Esophagus squamous epithelium (tissue), 5 donors: Measurements from ENCODE around the gene SLC5A4. TPM values are rescaled to one million over a fixed set of nuclear protein-coding genes. Genes with fewer than 3 reads are reported as not detected.
A peak's percentile ranks its signal among the peaks of the same experiment; 100 is the strongest.
"Not testable (repeated sequence)": the region's sequence is repeated elsewhere in the genome, so short reads cannot be mapped to it uniquely, and the experiment has no call there.

Experiments used
- DNase-seq: peaks from one replicate; lab custom pipeline; 2025; lab: John Stamatoyannopoulos, UW
- H3K27ac ChIP-seq, 4 donors: fragments of 200-600 bp; sonication (generic); one replicate each; pipeline ENCODE4 v1.5.1; 2016 to 2019; ENCODE audit warnings: mild to moderate bottlenecking in 1 of 4
- H3K27me3 ChIP-seq, 4 donors: fragments of 200-600 bp; sonication (generic); 1 replicate in 3 of 4; 2 replicates in 1 of 4; pipeline versions ENCODE4 v1.5.1 to v1.6.0; 2017 to 2021; ENCODE audit warnings: antibody characterized with exemption in 1 of 4
- H3K36me3 ChIP-seq, 3 donors: fragments of 200-600 bp; sonication (generic); one replicate each; pipeline ENCODE4 v1.5.1; 2016 to 2019
- H3K4me1 ChIP-seq, 3 donors: fragments of 200-600 bp; sonication (generic); one replicate each; pipeline ENCODE4 v1.5.1; 2017 to 2019
- H3K4me3 ChIP-seq, 4 donors: fragments of 200-600 bp; sonication (generic); 1 replicate in 3 of 4; 2 replicates in 1 of 4; pipeline ENCODE4 v1.5.1; 2016 to 2019; ENCODE audit warnings: mild to moderate bottlenecking in 2 of 4, moderate library complexity in 1 of 4
- H3K9me3 ChIP-seq, 3 donors: fragments of 200-600 bp; sonication (generic); one replicate each; pipeline ENCODE4 v1.5.1; 2016 to 2019
- POLR2A ChIP-seq, 4 donors: fragments of 450-650 bp; IDR thresholded peaks; one replicate each; pipeline ENCODE4 v1.6.1; 2017; ENCODE audit warnings: antibody characterized with exemption in 4 of 4, mild to moderate bottlenecking in 4 of 4, moderate library complexity in 3 of 4
- WGBS, 2 donors: methylation state at CpG; one replicate each; pipeline ENCODE4 v1.1.5; 2018; 5-methylcytosine and 5-hydroxymethylcytosine counted together
- intact Hi-C: fragments of 100-400 bp; cut with DNase I; formaldehyde crosslinking; loops from one replicate; pipeline ENCODE4 v1.15.0; 2022
- total RNA-seq, 4 donors: library from RNA; depleted of rRNA; stranded (reverse); fragments of >200 nt; gene quantifications; one replicate each; pipeline ENCODE4 v1.1.0, GENCODE V29; 2016
- TF ChIP-seq, protein P1 (sequence below), 6 experiments: fragments of 450-650 bp in 4 of 6; fragments of 200-600 bp in 2 of 6; sonication (generic) in 2 of 6; IDR thresholded peaks; one replicate each; pipeline ENCODE4 v1.5.1; 2016 to 2019; ENCODE audit warnings: antibody characterized with exemption in 6 of 6, mild to moderate bottlenecking in 4 of 6, moderate library complexity in 4 of 6
- donor health status: DM: yes; HTN: yes; CAD: no.

Gene SLC5A4
- total RNA-seq, 4 donors from 2014 or later = 0.23 to 0.40 (median 0.38) TPM; not detected in 1

DNA sequence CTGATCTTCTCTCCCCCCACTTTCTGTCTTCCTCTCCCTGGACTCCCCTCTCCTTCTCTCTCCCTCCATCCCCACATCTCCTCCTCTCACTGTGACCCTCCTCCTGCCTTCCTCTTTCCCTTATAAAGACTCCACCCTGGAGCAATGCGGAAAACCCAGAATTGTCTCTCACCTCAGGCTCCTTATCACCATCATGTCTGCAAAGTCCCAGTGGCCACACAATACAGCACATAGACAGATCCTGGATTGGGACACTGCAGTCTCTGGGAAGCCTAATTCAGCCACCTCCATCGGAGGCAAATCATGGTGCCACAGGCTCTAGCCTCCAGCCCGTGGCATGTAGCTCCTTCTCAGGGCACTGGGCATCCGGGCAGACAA lies 53.0 kb downstream of the SLC5A4 start:
- intact Hi-C loops = loop anchor here (10.0 kb wide), 1 partner anchor 227 kb away; no protein-coding TSS in a partner anchor
- peaks cover 9 to 24% (median 12%) of the 10 kb centered on the region in 3 donors for H3K4me1 ChIP-seq
- DNase-seq = no peak
- no peaks in the 10 kb centered on the region for H3K9me3 ChIP-seq
- no peak overlapping the region for H3K27ac ChIP-seq
- H3K27me3 ChIP-seq = peaks cover 0 to 78% (median 8%) of the 10 kb centered on the region in 4 donors
- peak overlapping the region in 1 of 4 donors; percentile 47 for H3K4me3 ChIP-seq
- 42 to 62% methylated on average over 1 to 3 of the region's 4 CpGs for WGBS, 2 donors
- H3K36me3 ChIP-seq = no peaks in the 10 kb centered on the region
- TF ChIP-seq POLR2A (IDR thresholded peaks at IDR 0.05) = no peak
- TF ChIP-seq, protein P1, sequence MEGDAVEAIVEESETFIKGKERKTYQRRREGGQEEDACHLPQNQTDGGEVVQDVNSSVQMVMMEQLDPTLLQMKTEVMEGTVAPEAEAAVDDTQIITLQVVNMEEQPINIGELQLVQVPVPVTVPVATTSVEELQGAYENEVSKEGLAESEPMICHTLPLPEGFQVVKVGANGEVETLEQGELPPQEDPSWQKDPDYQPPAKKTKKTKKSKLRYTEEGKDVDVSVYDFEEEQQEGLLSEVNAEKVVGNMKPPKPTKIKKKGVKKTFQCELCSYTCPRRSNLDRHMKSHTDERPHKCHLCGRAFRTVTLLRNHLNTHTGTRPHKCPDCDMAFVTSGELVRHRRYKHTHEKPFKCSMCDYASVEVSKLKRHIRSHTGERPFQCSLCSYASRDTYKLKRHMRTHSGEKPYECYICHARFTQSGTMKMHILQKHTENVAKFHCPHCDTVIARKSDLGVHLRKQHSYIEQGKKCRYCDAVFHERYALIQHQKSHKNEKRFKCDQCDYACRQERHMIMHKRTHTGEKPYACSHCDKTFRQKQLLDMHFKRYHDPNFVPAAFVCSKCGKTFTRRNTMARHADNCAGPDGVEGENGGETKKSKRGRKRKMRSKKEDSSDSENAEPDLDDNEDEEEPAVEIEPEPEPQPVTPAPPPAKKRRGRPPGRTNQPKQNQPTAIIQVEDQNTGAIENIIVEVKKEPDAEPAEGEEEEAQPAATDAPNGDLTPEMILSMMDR (IDR thresholded peaks at IDR 0.05) = no peak

DNA sequence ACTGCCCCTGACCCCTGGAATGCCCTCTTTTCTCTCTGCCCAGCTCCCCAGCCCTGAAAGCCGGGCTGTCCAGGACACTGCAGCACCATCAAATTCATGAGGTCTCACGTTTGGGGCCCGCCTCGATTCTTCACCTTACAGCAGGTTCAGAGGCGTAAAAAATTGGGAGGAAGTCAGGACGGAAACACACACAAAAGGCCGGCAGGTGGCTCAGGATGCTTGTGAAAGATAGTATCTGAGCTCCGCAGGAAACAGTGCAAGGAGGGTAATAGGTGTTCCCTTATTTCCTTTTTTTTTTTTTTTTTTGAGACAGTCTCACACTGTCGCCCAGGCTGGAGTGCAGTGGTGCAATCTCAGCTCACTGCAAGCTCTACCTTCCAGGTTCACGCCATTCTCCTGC lies 54.4 kb downstream of the SLC5A4 start:
- 44 to 52% methylated on average over 9 to 10 of the region's 10 CpGs for WGBS, 2 donors
- intact Hi-C loops = loop anchor here (10.0 kb wide), 1 partner anchor 226 kb away; no protein-coding TSS in a partner anchor
- H3K27me3 ChIP-seq = peaks cover 0 to 79% (median 8%) of the 10 kb centered on the region in 4 donors

DNA sequence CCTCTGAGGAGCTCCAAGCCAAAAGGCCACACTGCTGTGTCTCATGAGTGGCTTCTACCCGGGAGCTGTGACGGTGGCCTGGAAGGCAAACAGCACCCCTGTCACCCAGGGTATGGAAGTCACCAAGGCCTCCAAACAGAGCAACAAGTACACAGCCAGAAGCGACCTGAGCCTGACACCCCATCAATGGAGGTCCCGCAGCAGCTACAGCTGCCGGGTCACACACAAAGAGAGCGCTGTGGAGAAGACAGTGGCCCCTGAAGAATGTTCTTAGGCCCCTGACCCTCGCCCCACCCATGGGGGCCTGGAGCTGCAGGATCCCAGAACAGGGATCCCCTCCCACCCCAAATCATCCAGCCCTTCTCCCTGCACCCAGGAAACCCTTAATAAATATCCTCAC lies 55.2 kb downstream of the SLC5A4 start:
- H3K27ac ChIP-seq = no peak overlapping the region
- DNase-seq = no peak
- peaks cover 9 to 24% (median 12%) of the 10 kb centered on the region in 3 donors for H3K4me1 ChIP-seq
- peaks cover 0 to 75% (median 8%) of the 10 kb centered on the region in 4 donors for H3K27me3 ChIP-seq
- H3K36me3 ChIP-seq = no peaks in the 10 kb centered on the region
- no peak for TF ChIP-seq POLR2A (IDR thresholded peaks at IDR 0.05)
- TF ChIP-seq, protein P1 (IDR thresholded peaks at IDR 0.05) = no peak
- no peaks in the 10 kb centered on the region for H3K9me3 ChIP-seq
- WGBS, 2 donors = 42 to 84% methylated on average over 3 to 5 of the region's 7 CpGs
- intact Hi-C loops = loop anchor here (10.0 kb wide), 1 partner anchor 225 kb away; no protein-coding TSS in a partner anchor
- no peak overlapping the region for H3K4me3 ChIP-seq

More for the DNA sequence above, 54.4 kb downstream of the SLC5A4 start:
- Histone ChIP-seq H3K27ac (no peak overlapping the region), H3K36me3 (no peaks in the 10 kb centered on the region), H3K9me3 (no peaks in the 10 kb centered on the region), H3K4me3 (no peak overlapping the region), H3K4me1 (peaks cover 9 to 24% (median 12%) of the 10 kb centered on the region in 3 donors)
- TF ChIP-seq POLR2A (IDR thresholded peaks at IDR 0.05) = no peak
- TF ChIP-seq, protein P1 (IDR thresholded peaks at IDR 0.05) = no peak
- no peak for DNase-seq

DNA sequence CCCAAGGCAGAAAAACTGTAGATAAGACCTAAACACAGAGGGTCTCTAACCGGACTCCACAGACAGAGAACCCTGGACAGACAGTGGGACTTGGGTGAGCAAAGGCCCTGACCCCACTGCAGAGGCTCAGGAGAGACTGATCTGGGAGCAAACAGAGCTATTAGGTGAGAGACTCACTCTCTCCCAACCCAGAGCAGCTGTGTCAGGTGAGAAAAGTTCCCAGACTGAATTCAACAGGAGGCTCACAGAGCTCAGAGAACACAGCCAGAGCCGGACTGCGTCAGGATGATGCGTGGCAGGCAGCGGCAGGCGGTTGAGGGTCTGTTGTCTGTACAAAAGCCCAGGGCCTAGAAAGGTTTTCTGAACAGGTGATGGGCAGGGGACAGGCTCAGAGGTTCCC lies 55.8 kb downstream of the SLC5A4 start:
- intact Hi-C loops = no loop called here
- no peaks in the 10 kb centered on the region for H3K36me3 ChIP-seq
- TF ChIP-seq, protein P1 (IDR thresholded peaks at IDR 0.05) = no peak
- TF ChIP-seq POLR2A (IDR thresholded peaks at IDR 0.05) = no peak
- H3K4me1 ChIP-seq = peaks cover 9 to 20% (median 12%) of the 10 kb centered on the region in 3 donors
- no peaks in the 10 kb centered on the region for H3K9me3 ChIP-seq
- peaks cover 0 to 69% (median 8%) of the 10 kb centered on the region in 4 donors for H3K27me3 ChIP-seq
- no peak for DNase-seq
- 86 to 88% methylated on average over 6 of the region's 6 CpGs for WGBS, 2 donors
- H3K4me3 ChIP-seq = no peak overlapping the region
- H3K27ac ChIP-seq = no peak overlapping the region

DNA sequence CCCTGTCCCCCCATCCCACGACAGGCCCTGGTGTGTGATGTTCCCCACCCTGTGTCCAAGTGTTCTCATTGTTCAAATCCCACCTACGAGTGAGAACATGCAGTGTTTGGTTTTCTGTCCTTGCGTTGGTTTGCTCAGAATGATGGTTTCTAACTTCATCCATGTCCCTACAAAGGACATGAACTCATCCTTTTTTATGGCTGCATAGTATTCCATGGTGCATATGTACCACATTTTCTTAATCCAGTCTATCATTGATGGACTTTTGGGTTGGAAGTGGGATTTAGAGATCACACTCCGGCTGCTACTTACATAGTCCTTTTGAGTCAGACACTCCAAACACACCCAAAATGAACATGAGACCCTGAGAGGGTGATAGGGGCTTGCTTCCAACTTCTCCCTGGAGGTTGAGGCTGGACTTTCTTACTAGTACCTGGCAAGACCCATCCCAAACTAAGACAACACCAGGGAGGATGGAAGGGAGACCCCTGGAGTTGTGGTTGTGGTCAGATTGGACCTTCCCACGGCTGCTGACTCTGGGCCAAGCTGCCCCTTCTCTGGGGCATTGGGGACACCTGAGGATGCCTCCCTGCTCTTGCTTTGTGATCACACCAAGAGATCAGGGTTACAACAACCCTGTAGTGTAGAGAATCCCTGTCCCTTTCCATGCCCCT lies 57.5 kb downstream of the SLC5A4 start:
- H3K9me3 ChIP-seq, DNase-seq, H3K36me3 ChIP-seq, H3K4me3 ChIP-seq, H3K4me1 ChIP-seq, H3K27ac ChIP-seq, intact Hi-C loops: not testable (repeated sequence)
- H3K27me3 ChIP-seq = peaks cover 0 to 65% (median under 1%) of the 10 kb centered on the region in 4 donors
- WGBS, 2 donors = 58 to 81% methylated on average over 3 to 4 of the region's 5 CpGs

DNA sequence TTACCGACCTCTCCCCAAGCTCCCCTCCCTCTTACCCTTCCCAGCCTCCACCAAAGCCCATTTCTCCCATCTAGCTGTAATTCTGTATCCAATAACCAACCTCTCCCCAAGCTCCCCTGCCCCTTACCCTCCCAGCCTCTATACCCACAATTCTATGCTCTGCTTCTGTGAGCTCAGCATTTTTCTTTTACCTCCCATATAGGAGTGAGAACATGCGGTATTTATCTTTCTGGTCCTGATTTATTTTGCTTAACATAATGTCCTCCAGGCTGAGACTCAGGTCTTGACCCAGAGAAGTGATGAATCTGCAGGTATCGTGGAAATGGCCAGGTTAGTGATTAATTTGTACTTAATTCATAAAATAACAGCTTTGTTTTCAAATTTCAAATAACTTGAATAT lies 59.2 kb downstream of the SLC5A4 start:
- H3K4me1 ChIP-seq, H3K36me3 ChIP-seq, DNase-seq, H3K4me3 ChIP-seq, intact Hi-C loops, H3K27ac ChIP-seq, H3K9me3 ChIP-seq: not testable (repeated sequence)
- WGBS, 2 donors = 44 to 55% methylated on average over 3 of the region's 3 CpGs
- peaks cover 0 to 61% (median 0%) of the 10 kb centered on the region in 4 donors for H3K27me3 ChIP-seq

DNA sequence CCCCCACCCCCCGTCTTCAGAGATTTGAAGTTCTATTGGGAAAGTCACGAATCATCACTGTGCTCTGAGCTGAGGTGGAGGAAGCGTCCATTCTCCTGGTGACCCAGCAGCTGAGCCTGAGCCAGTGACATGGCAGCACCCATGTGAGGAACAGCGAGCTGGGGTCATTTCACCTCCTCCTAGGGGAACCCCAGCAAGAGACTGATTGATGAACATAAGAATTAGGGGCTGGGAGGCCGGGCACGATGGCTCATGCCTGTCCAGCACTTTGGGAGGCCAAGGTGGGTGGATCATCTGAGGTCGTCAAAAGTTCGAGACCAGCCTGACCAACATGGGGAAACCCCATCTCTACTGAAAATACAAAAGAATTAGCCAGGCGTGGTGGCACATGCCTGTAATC lies 61.8 kb downstream of the SLC5A4 start:
- H3K9me3 ChIP-seq, intact Hi-C loops, H3K4me1 ChIP-seq, DNase-seq, H3K36me3 ChIP-seq, H3K27ac ChIP-seq, H3K4me3 ChIP-seq: not testable (repeated sequence)
- 62 to 77% methylated on average over 3 to 6 of the region's 9 CpGs for WGBS, 2 donors
- peaks cover 0 to 49% (median 0%) of the 10 kb centered on the region in 4 donors for H3K27me3 ChIP-seq

DNA sequence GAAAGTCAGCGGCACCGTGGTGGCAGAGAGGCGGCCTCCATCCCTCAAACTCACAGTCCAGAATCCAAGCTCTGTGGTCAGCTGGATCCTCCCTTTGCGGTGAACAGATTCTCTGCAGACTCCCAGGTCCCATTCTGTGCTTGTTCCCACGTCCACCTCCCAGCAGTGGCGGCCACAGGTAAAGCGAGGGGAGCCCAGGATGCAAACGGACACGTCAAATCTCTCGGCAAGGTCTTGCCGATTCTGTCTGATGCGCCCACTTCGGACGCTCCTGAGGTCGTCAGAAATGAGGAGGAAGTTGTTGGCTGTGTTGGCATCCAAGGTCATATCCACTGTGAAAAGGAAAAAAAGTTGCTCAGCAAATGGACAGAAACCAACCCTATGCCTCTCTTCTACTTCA lies 64.1 kb downstream of the SLC5A4 start:
- WGBS, 2 donors = 77 to 80% methylated on average over 8 of the region's 15 CpGs
- H3K9me3 ChIP-seq, DNase-seq, H3K27ac ChIP-seq, H3K4me3 ChIP-seq, intact Hi-C loops, H3K36me3 ChIP-seq, H3K4me1 ChIP-seq: not testable (repeated sequence)
- H3K27me3 ChIP-seq = peaks cover 0 to 33% (median 0%) of the 10 kb centered on the region in 4 donors
